DOHH2 (cell line): ENCODE data around the gene STXBP4.
"Not testable (repeated sequence)": the region's sequence is repeated elsewhere in the genome, so short reads cannot be mapped to it uniquely, and the experiment has no call there.

Source experiments
- H3F3A ChIP-seq: fragments of 200-600 bp; sonication (generic), shearing (Covaris generic); 2 replicates; pipeline ENCODE4 v1.6.0; 2016; ENCODE audit warnings: antibody characterized with exemption, mild to moderate bottlenecking; ENCODE audit not compliant: control insufficient read depth, insufficient read depth
- H3K27ac ChIP-seq: fragments of 200-600 bp; sonication (generic); 2 replicates; pipeline ENCODE4 v1.5.1; 2014; ENCODE audit warnings: low read depth, mild to moderate bottlenecking, low read length, moderate library complexity
- H3K27me3 ChIP-seq: fragments of 200-600 bp; sonication (generic); 2 replicates; pipeline ENCODE4 v1.6.1; 2014; ENCODE audit warnings: mild to moderate bottlenecking, low read length, mixed read lengths; ENCODE audit not compliant: control insufficient read depth
- H3K36me3 ChIP-seq: fragments of 200-600 bp; sonication (generic); 2 replicates; pipeline ENCODE4 v1.6.1; 2014; ENCODE audit warnings: mild to moderate bottlenecking, low read length, moderate library complexity, mixed read lengths; ENCODE audit not compliant: control insufficient read depth
- H3K4me1 ChIP-seq: fragments of 200-600 bp; sonication (generic); 2 replicates; pipeline ENCODE4 v1.6.1; 2014; ENCODE audit warnings: mild to moderate bottlenecking, low read length, mixed read lengths; ENCODE audit not compliant: control insufficient read depth
- H3K4me2 ChIP-seq: fragments of 200-600 bp; sonication (generic); 2 replicates; pipeline ENCODE4 v1.6.0; 2014; ENCODE audit warnings: mild to moderate bottlenecking, low read length, moderate library complexity
- H3K4me3 ChIP-seq: fragments of 200-600 bp; sonication (generic); 2 replicates; pipeline ENCODE4 v1.5.1; 2014; ENCODE audit warnings: mild to moderate bottlenecking, low read length, mixed read lengths
- H3K79me2 ChIP-seq: fragments of 200-600 bp; sonication (generic); 2 replicates; pipeline ENCODE4 v1.6.1; 2014; ENCODE audit warnings: mild to moderate bottlenecking, low read length, mixed read lengths; ENCODE audit not compliant: control insufficient read depth
- H3K9me2 ChIP-seq: fragments of 200-600 bp; sonication (generic); replicated peaks from 2 replicates; pipeline ENCODE4 v1.6.1; 2014; ENCODE audit warnings: mild to moderate bottlenecking, low read length, mixed read lengths; ENCODE audit not compliant: control insufficient read depth
- H3K9me3 ChIP-seq: fragments of 200-600 bp; sonication (generic); 2 replicates; pipeline ENCODE4 v1.6.1; 2014; ENCODE audit warnings: antibody characterized with exemption, low read length, mixed read lengths; ENCODE audit not compliant: control insufficient read depth, insufficient read depth
- H4K20me1 ChIP-seq: fragments of 200-600 bp; sonication (generic); 2 replicates; pipeline ENCODE4 v1.6.0; 2014; ENCODE audit warnings: low read depth, mild to moderate bottlenecking, antibody characterized with exemption, low read length, moderate library complexity; ENCODE audit not compliant: control insufficient read depth, insufficient read depth
- CTCF ChIP-seq: fragments of 200-600 bp; sonication (generic); IDR thresholded peaks from one replicate; pipeline ENCODE4 v1.5.1; 2014; ENCODE audit warnings: antibody characterized with exemption, mild to moderate bottlenecking, low read depth, low read length; ENCODE audit not compliant: poor library complexity, severe bottlenecking
- EZH2phosphoT487 ChIP-seq: fragments of 200-600 bp; sonication (generic); IDR thresholded peaks from 2 replicates; pipeline ENCODE4 v1.6.1; 2017; ENCODE audit warnings: borderline replicate concordance, mild to moderate bottlenecking, antibody characterized with exemption, low read length, moderate library complexity, mixed read lengths

STXBP4 gene

GRCh38 chr17:55068862-55069811, 100.6 kb downstream of the STXBP4 start:
- TF ChIP-seq EZH2phosphoT487: no peak
- H3K27me3 ChIP-seq: no peaks in the 10 kb centered on the region
- no peak overlapping the region for H3K27ac ChIP-seq
- no peaks in the 10 kb centered on the region for H3K36me3 ChIP-seq
- H3K4me2 ChIP-seq: no peak overlapping the region
- H3K9me2 ChIP-seq: no peaks in the 10 kb centered on the region
- no peaks in the 10 kb centered on the region for H3F3A ChIP-seq
- no peak overlapping the region for H3K4me3 ChIP-seq
- H4K20me1 ChIP-seq: no peaks in the 10 kb centered on the region
- H3K9me3 ChIP-seq: no peaks in the 10 kb centered on the region
- no peaks in the 10 kb centered on the region for H3K4me1 ChIP-seq
- no peaks in the 10 kb centered on the region for H3K79me2 ChIP-seq

GRCh38 chr17:55069983-55070529, 101.5 kb downstream of the STXBP4 start:
- Histone ChIP-seq H3K36me3 (no peaks in the 10 kb centered on the region), H3K27me3 (no peaks in the 10 kb centered on the region), H3F3A (no peaks in the 10 kb centered on the region), H3K4me3 (no peak overlapping the region), H4K20me1 (no peaks in the 10 kb centered on the region), H3K27ac (no peak overlapping the region), H3K9me3 (no peaks in the 10 kb centered on the region), H3K9me2 (no peaks in the 10 kb centered on the region), H3K4me2 (no peak overlapping the region), H3K4me1 (no peaks in the 10 kb centered on the region), H3K79me2 (no peaks in the 10 kb centered on the region)
- TF ChIP-seq CTCF (no peak), EZH2phosphoT487 (no peak)

- Histone ChIP-seq H3K27ac (no peak overlapping the region), H3K36me3 (no peaks in the 10 kb centered on the region), H3K4me1 (no peaks in the 10 kb centered on the region), H3F3A (no peaks in the 10 kb centered on the region), H3K9me2 (no peaks in the 10 kb centered on the region), H3K79me2 (no peaks in the 10 kb centered on the region), H4K20me1 (no peaks in the 10 kb centered on the region), H3K27me3 (no peaks in the 10 kb centered on the region), H3K4me3 (no peak overlapping the region), H3K9me3 (no peaks in the 10 kb centered on the region), H3K4me2 (no peak overlapping the region)
- TF ChIP-seq EZH2phosphoT487 (no peak), CTCF (no peak)
These were observed 104.3 kb downstream of the STXBP4 start for GRCh38 chr17:55072898-55073297.

- not testable (repeated sequence) for H3K27me3 ChIP-seq, H3K4me2 ChIP-seq, H3K36me3 ChIP-seq, H3K4me1 ChIP-seq, H3K9me3 ChIP-seq, H3K27ac ChIP-seq, H3K4me3 ChIP-seq, H4K20me1 ChIP-seq, H3K9me2 ChIP-seq, H3F3A ChIP-seq, H3K79me2 ChIP-seq
These were observed 104.9 kb downstream of the STXBP4 start for GRCh38 chr17:55073467-55073866.
